Measurements from ENCODE around the gene CRYGS. TPM values are rescaled to one million over a fixed set of nuclear protein-coding genes. Genes with fewer than 3 reads are reported as not detected.

The CRYGS gene
- total and polyA plus RNA-seq, 9 of the 15 experiments (the other 6 are each of a cell fraction or from before 2014, with no cell fraction given): 1.5 to 3.8 (median 2.0) TPM

DNA sequence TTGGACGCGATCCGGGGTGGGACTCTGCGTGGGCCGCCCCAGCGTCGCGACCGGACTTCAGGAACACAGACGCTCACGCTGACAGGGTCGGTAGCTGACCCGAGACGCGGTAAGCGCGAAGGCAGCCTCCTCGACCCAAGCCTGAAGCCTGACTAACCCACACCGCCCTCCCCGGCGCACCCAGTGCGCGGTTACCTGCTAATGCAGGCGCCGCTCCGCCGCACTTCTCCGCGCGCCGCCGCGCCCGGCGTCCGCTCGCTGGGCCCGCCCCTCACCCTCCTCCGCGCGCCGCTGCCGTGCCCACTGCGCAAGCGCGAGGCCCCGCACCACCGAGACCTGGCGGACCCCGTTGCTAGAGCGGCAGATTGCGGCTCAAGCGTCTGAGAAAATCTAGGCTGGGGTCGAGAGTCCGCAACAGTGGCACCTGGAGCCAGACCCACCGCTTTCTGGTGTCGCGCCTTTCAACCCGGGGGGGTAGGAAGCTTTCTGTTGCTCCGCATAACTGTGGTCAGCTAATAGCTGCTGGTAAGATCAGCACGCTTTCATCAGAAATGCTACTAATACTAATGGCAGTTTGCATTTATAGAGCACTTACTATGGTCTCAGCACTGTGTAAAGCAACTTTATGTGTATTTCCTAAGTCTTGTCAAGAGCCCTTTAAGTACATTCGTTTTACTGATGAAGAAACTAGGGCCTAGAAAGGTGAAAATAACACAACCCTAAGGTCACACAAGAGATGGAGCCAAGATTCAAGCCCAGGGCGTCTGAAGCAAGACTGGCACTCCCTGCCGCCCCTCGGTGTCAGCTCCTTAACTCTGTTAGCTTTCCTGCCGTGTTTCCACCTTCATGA is 23.1 kb upstream of the CRYGS start, which contains the start of gene TBCCD1 (continued):
- TF ChIP-seq, protein P1, sequence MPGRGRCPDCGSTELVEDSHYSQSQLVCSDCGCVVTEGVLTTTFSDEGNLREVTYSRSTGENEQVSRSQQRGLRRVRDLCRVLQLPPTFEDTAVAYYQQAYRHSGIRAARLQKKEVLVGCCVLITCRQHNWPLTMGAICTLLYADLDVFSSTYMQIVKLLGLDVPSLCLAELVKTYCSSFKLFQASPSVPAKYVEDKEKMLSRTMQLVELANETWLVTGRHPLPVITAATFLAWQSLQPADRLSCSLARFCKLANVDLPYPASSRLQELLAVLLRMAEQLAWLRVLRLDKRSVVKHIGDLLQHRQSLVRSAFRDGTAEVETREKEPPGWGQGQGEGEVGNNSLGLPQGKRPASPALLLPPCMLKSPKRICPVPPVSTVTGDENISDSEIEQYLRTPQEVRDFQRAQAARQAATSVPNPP (IDR thresholded peaks at IDR 0.05; ENCODE audit: borderline replicate concordance, insufficient read depth, insufficient read length): no peak
- TF ChIP-seq COPS2 (conservative IDR thresholded peaks at IDR 0.05) (no peak), POLR2AphosphoS5 (IDR thresholded peaks at IDR 0.05; ENCODE audit: control insufficient read depth, insufficient read depth, low read depth, low read length) (peak; percentile 77), NEUROD1 (IDR thresholded peaks at IDR 0.05; ENCODE audit: borderline replicate concordance, low read depth, low read length, partially characterized antibody) (peak; percentile 18), POLR2G (IDR thresholded peaks at IDR 0.05; ENCODE audit: low read depth, low read length) (peak; percentile 99), SIN3A (IDR thresholded peaks at IDR 0.05; ENCODE audit: borderline replicate concordance in 2 of 2, control insufficient read depth in 1 of 2, low read depth in 2 of 2, low read length in 2 of 2) (peak in 1 of 2 experiments; percentile 72; a peak in 2 of 4 replicates), POLR2AphosphoS2 (IDR thresholded peaks at IDR 0.05; ENCODE audit: low read length) (no peak), NFIC (IDR thresholded peaks at IDR 0.05) (peak; percentile 70), SIN3B (IDR thresholded peaks at IDR 0.05; ENCODE audit: low read depth) (peak; percentile 62), SMAD2 (IDR thresholded peaks at IDR 0.05; ENCODE audit: low read depth, low read length) (no peak), NCOA6 (IDR thresholded peaks at IDR 0.05) (no peak)
- TF ChIP-seq, protein P2, sequence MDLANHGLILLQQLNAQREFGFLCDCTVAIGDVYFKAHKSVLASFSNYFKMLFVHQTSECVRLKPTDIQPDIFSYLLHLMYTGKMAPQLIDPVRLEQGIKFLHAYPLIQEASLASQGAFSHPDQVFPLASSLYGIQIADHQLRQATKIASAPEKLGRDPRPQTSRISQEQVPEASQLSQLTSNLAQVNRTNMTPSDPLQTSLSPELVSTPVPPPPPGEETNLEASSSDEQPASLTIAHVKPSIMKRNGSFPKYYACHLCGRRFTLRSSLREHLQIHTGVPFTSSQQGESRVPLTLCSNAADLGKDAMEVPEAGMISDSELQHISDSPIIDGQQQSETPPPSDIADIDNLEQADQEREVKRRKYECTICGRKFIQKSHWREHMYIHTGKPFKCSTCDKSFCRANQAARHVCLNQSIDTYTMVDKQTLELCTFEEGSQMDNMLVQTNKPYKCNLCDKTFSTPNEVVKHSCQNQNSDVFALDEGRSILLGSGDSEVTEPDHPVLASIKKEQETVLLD (IDR thresholded peaks at IDR 0.05): 0 out of 2 replicates have a peak, but pooled peaks have one; percentile 55
- TF ChIP-seq, protein P3, sequence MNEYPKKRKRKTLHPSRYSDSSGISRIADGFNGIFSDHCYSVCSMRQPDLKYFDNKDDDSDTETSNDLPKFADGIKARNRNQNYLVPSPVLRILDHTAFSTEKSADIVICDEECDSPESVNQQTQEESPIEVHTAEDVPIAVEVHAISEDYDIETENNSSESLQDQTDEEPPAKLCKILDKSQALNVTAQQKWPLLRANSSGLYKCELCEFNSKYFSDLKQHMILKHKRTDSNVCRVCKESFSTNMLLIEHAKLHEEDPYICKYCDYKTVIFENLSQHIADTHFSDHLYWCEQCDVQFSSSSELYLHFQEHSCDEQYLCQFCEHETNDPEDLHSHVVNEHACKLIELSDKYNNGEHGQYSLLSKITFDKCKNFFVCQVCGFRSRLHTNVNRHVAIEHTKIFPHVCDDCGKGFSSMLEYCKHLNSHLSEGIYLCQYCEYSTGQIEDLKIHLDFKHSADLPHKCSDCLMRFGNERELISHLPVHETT (CRISPR knock-in tag; conservative IDR thresholded peaks at IDR 0.05 in 1 of 2, IDR thresholded peaks at IDR 0.05 in 1 of 2): peak in 1 of 2 experiments; percentile 52; a peak in 1 of 4 replicates
- TF ChIP-seq, protein P4, sequence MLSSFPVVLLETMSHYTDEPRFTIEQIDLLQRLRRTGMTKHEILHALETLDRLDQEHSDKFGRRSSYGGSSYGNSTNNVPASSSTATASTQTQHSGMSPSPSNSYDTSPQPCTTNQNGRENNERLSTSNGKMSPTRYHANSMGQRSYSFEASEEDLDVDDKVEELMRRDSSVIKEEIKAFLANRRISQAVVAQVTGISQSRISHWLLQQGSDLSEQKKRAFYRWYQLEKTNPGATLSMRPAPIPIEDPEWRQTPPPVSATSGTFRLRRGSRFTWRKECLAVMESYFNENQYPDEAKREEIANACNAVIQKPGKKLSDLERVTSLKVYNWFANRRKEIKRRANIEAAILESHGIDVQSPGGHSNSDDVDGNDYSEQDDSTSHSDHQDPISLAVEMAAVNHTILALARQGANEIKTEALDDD (IDR thresholded peaks at IDR 0.05): peak; percentile 65
- TF ChIP-seq, protein P5, sequence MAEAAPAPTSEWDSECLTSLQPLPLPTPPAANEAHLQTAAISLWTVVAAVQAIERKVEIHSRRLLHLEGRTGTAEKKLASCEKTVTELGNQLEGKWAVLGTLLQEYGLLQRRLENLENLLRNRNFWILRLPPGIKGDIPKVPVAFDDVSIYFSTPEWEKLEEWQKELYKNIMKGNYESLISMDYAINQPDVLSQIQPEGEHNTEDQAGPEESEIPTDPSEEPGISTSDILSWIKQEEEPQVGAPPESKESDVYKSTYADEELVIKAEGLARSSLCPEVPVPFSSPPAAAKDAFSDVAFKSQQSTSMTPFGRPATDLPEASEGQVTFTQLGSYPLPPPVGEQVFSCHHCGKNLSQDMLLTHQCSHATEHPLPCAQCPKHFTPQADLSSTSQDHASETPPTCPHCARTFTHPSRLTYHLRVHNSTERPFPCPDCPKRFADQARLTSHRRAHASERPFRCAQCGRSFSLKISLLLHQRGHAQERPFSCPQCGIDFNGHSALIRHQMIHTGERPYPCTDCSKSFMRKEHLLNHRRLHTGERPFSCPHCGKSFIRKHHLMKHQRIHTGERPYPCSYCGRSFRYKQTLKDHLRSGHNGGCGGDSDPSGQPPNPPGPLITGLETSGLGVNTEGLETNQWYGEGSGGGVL (CRISPR knock-in tag; IDR thresholded peaks at IDR 0.05): no peak
- TF ChIP-seq, protein P6, sequence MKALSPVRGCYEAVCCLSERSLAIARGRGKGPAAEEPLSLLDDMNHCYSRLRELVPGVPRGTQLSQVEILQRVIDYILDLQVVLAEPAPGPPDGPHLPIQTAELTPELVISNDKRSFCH (CRISPR knock-in tag; IDR thresholded peaks at IDR 0.05): no peak
- TF ChIP-seq, protein P6 (tag; IDR thresholded peaks at IDR 0.05): peak; percentile 49; the same call in 1 of the 2 replicates
